HepG2 (cell line): Measurements from ENCODE around the gene USP36. TPM values are rescaled to one million over a fixed set of nuclear protein-coding genes. Genes with fewer than 3 reads are reported as not detected.

Experiments
- AHR ChIP-seq: IDR thresholded peaks from 2 replicates; pipeline ENCODE4 v1.6.1; 2018; ENCODE audit warnings: missing genetic modification reagents, missing compliant biosample characterization
- ATM ChIP-seq: fragments of 450-650 bp; IDR thresholded peaks from 2 replicates; pipeline ENCODE4 v1.7.1; 2017; ENCODE audit warnings: mild to moderate bottlenecking, borderline replicate concordance
- BATF2 ChIP-seq: sonication (generic); formaldehyde crosslinking; IDR thresholded peaks from 2 replicates; pipeline ENCODE4 v1.8.0; 2022; ENCODE audit warnings: mild to moderate bottlenecking, missing genetic modification reagents, moderate library complexity
- FOXJ3 ChIP-seq: sonication (generic); formaldehyde crosslinking; IDR thresholded peaks from 2 replicates; pipeline ENCODE4 v1.4.0; 2020; ENCODE audit warnings: missing genetic modification reagents, mild to moderate bottlenecking, borderline replicate concordance
- HMGA1 ChIP-seq: sonication (generic); formaldehyde crosslinking; conservative IDR thresholded peaks from 2 replicates; pipeline ENCODE4 v1.4.0; 2020; ENCODE audit warnings: missing genetic modification reagents
- IRF2 ChIP-seq: IDR thresholded peaks from 2 replicates; pipeline ENCODE4 v1.6.1; 2018; ENCODE audit warnings: missing genetic modification reagents, missing compliant biosample characterization
- ISL2 ChIP-seq: sonication (generic); formaldehyde crosslinking; IDR thresholded peaks from 2 replicates; pipeline ENCODE4 v1.5.0; 2020; ENCODE audit warnings: missing genetic modification reagents
- KDM3A ChIP-seq: IDR thresholded peaks from 2 replicates; pipeline ENCODE4 v1.6.1; 2018; ENCODE audit warnings: low read depth, missing compliant biosample characterization
- KMT2B ChIP-seq: IDR thresholded peaks from 2 replicates; pipeline ENCODE4 v1.6.1; 2016; ENCODE audit warnings: missing genetic modification reagents, missing compliant biosample characterization
- MXD3 ChIP-seq: IDR thresholded peaks from 2 replicates; pipeline ENCODE4 v1.6.1; 2016; ENCODE audit warnings: mild to moderate bottlenecking, missing biosample characterization, missing genetic modification reagents
- MZF1 ChIP-seq: sonication (generic); formaldehyde crosslinking; IDR thresholded peaks from 2 replicates; pipeline ENCODE4 v1.8.1; 2023; ENCODE audit warnings: mild to moderate bottlenecking, missing genetic modification reagents, borderline replicate concordance
- NCOA5 ChIP-seq: sonication (generic); formaldehyde crosslinking; IDR thresholded peaks from 2 replicates; pipeline ENCODE4 v1.4.0; 2020; ENCODE audit warnings: missing genetic modification reagents
- PAX8 ChIP-seq: sonication (generic); formaldehyde crosslinking; IDR thresholded peaks from 2 replicates; pipeline ENCODE4 v1.8.0; 2022; ENCODE audit warnings: mild to moderate bottlenecking, missing genetic modification reagents, borderline replicate concordance
- POLR2AphosphoS2 ChIP-seq: IDR thresholded peaks from 2 replicates; pipeline ENCODE4 v1.6.1; 2011; ENCODE audit warnings: low read depth, low read length, improper control_type of control experiment
- SOX5 ChIP-seq: IDR thresholded peaks from 2 replicates; pipeline ENCODE4 v1.6.1; 2016; ENCODE audit warnings: borderline replicate concordance
- SRSF4 ChIP-seq: fragments of 200-400 bp; formaldehyde crosslinking; IDR thresholded peaks from one replicate; pipeline ENCODE4 v1.6.1; 2018; ENCODE audit warnings: mild to moderate bottlenecking, low read depth, low read length, moderate library complexity; ENCODE audit not compliant: poor library complexity, severe bottlenecking
- TEAD3 ChIP-seq: optimal IDR thresholded peaks from 2 replicates; pipeline ENCODE3; 2016; ENCODE audit warnings: borderline replicate concordance
- YEATS2 ChIP-seq: sonication (generic); formaldehyde crosslinking; IDR thresholded peaks from 2 replicates; pipeline ENCODE4 v1.4.0; 2020; ENCODE audit warnings: missing genetic modification reagents, borderline replicate concordance
- ZBTB20 ChIP-seq: sonication (generic); formaldehyde crosslinking; IDR thresholded peaks from 2 replicates; pipeline ENCODE4 v1.8.1; 2023; ENCODE audit warnings: missing genetic modification reagents, low read depth, mild to moderate bottlenecking, borderline replicate concordance
- ZBTB3 ChIP-seq: sonication (generic); formaldehyde crosslinking; IDR thresholded peaks from 2 replicates; pipeline ENCODE4 v1.4.0; 2020; ENCODE audit warnings: low read depth, mild to moderate bottlenecking, moderate library complexity, missing genetic modification reagents, borderline replicate concordance
- ZFP90 ChIP-seq: sonication (generic); formaldehyde crosslinking; IDR thresholded peaks from 2 replicates; pipeline ENCODE4 v1.8.0; 2022; ENCODE audit warnings: missing genetic modification reagents, mild to moderate bottlenecking, inconsistent platforms, borderline replicate concordance
- ZMYM4 ChIP-seq: sonication (generic); formaldehyde crosslinking; IDR thresholded peaks from 2 replicates; pipeline ENCODE4 v1.8.1; 2023; ENCODE audit warnings: mild to moderate bottlenecking, missing genetic modification reagents
- ZNF207 ChIP-seq: fragments of 450-650 bp; IDR thresholded peaks from 2 replicates; pipeline ENCODE4 v1.6.1; 2016; ENCODE audit warnings: antibody characterized with exemption, borderline replicate concordance
- ZNF292 ChIP-seq: sonication (generic); formaldehyde crosslinking; IDR thresholded peaks from 2 replicates; pipeline ENCODE4 v1.8.1; 2022; ENCODE audit warnings: mild to moderate bottlenecking, low read depth, missing genetic modification reagents, borderline replicate concordance
- ZNF383 ChIP-seq: sonication (generic); formaldehyde crosslinking; IDR thresholded peaks from 2 replicates; pipeline ENCODE4 v1.4.0; 2020; ENCODE audit warnings: missing genetic modification reagents, mild to moderate bottlenecking, borderline replicate concordance
- ZNF501 ChIP-seq: sonication (generic); formaldehyde crosslinking; IDR thresholded peaks from 2 replicates; pipeline ENCODE4 v1.5.1; 2020; ENCODE audit warnings: mild to moderate bottlenecking, moderate library complexity, missing genetic modification reagents
- ZNF547 ChIP-seq: sonication (generic); formaldehyde crosslinking; IDR thresholded peaks from 2 replicates; pipeline ENCODE4 v1.5.1; 2020; ENCODE audit warnings: mild to moderate bottlenecking, missing genetic modification reagents
- ZNF549 ChIP-seq: sonication (generic); formaldehyde crosslinking; IDR thresholded peaks from 2 replicates; pipeline ENCODE4 v1.5.0; 2020; ENCODE audit warnings: missing genetic modification reagents
- ZNF615 ChIP-seq: sonication (generic); formaldehyde crosslinking; IDR thresholded peaks from 2 replicates; pipeline ENCODE4 v1.5.0; 2020; ENCODE audit warnings: mild to moderate bottlenecking, missing genetic modification reagents, borderline replicate concordance
- ZNF629 ChIP-seq: sonication (generic); formaldehyde crosslinking; conservative IDR thresholded peaks from 2 replicates; pipeline ENCODE4 v1.5.0; 2020; ENCODE audit warnings: missing genetic modification reagents
- ZNF761 ChIP-seq: sonication (generic); formaldehyde crosslinking; conservative IDR thresholded peaks from 2 replicates; pipeline ENCODE4 v1.4.0; 2020; ENCODE audit warnings: mild to moderate bottlenecking, missing genetic modification reagents
- ZNF766 ChIP-seq: sonication (generic); formaldehyde crosslinking; IDR thresholded peaks from 2 replicates; pipeline ENCODE4 v1.5.0; 2020; ENCODE audit warnings: missing genetic modification reagents, borderline replicate concordance
- polyA plus RNA-seq, 8 experiments: library from polyadenylated mRNA; depleted of rRNA in 3 of 8; stranded (reverse) in 7 of 8; unstranded in 1 of 8; fragments of >200 nt; fragmentation: Illumina TruSeq in 4 of 8; extraction: Trizol in 4 of 8; gene quantifications; 2 replicates each; pipeline versions ENCODE4 v1.2.1 to v1.2.3, GENCODE V29; 2011 to 2016; ENCODE audit warnings: low read depth in 4 of 8, missing spikeins in 1 of 8, mixed read lengths in 1 of 8; ENCODE audit not compliant: insufficient read depth in 1 of 8
- total RNA-seq, 5 experiments: library from RNA; depleted of rRNA; stranded (reverse); fragments of >200 nt; fragmentation: Illumina TruSeq; extraction: Trizol; gene quantifications; 2 replicates each; pipeline ENCODE4 v1.2.3, GENCODE V29; 2016; ENCODE audit warnings: low read depth in 1 of 5

Gene USP36
- total and polyA plus RNA-seq, 2 of the 13 experiments (the other 11 are each of a cell fraction or from before 2014, with no cell fraction given): 29.6 to 45.9 TPM

GRCh38 chr17:78865682-78866390 is 25.2 kb upstream of the USP36 start (continued):
- TF ChIP-seq ISL2 (CRISPR knock-in tag) (peak; percentile 54; the same call in 1 of the 2 replicates), NCOA5 (CRISPR knock-in tag) (no peak), SRSF4 (no peak), TEAD3 (CRISPR knock-in tag) (peak; percentile 73), ZNF501 (CRISPR knock-in tag) (peak; percentile 77; the same call in 1 of the 2 replicates), ZNF207 (no peak), ZBTB20 (CRISPR knock-in tag) (0 out of 2 replicates have a peak, but pooled peaks have one; percentile 29), ZNF292 (CRISPR knock-in tag) (peak; percentile 40; the same call in 1 of the 2 replicates), ZBTB3 (CRISPR knock-in tag) (no peak), ZNF761 (CRISPR knock-in tag) (0 out of 2 replicates have a peak, but pooled peaks have one; percentile 28), SOX5 (CRISPR knock-in tag) (peak; percentile 70; the same call in 1 of the 2 replicates), HMGA1 (CRISPR knock-in tag) (no peak), BATF2 (no peak), AHR (no peak; the same call in 1 of the 2 replicates), PAX8 (CRISPR knock-in tag) (no peak), POLR2AphosphoS2 (no peak), MZF1 (CRISPR knock-in tag) (no peak), FOXJ3 (CRISPR knock-in tag) (peak; percentile 70), ZNF615 (CRISPR knock-in tag) (no peak), ZNF549 (no peak), KMT2B (no peak), ZNF766 (CRISPR knock-in tag) (0 out of 2 replicates have a peak, but pooled peaks have one; percentile 64), ZNF547 (CRISPR knock-in tag) (no peak), IRF2 (CRISPR knock-in tag) (peak; percentile 84), ZNF629 (CRISPR knock-in tag) (peak; percentile 57; the same call in 1 of the 2 replicates), ZMYM4 (CRISPR knock-in tag) (peak; percentile 66), ZNF383 (CRISPR knock-in tag) (no peak), ZFP90 (CRISPR knock-in tag) (0 out of 2 replicates have a peak, but pooled peaks have one; percentile 31), MXD3 (CRISPR knock-in tag) (0 out of 2 replicates have a peak, but pooled peaks have one; percentile 29), ATM (no peak), YEATS2 (CRISPR knock-in tag) (peak; percentile 53; the same call in 1 of the 2 replicates), KDM3A (CRISPR knock-in tag) (peak; percentile 38; the same call in 1 of the 2 replicates)
